Activated T-cell treated with anti-CD3 and anti-CD28 coated beads, Interleukin-2, amount 50 U/mL, for 24 hours (primary cell): Measurements from ENCODE around the gene SLC19A1.

Source experiments
- DNase-seq: peaks from one replicate; pipeline ENCODE4 v3.0.0-alpha.2; 2020
- H3K27ac Mint-ChIP-seq: 2 replicates; pipeline ENCODE4 v1.8.0; 2020; ENCODE audit warnings: mild to moderate bottlenecking, mixed read lengths
- H3K27me3 Mint-ChIP-seq: 2 replicates; pipeline ENCODE4 v1.8.0; 2020; ENCODE audit warnings: mixed read lengths
- H3K36me3 Mint-ChIP-seq: 2 replicates; pipeline ENCODE4 v1.8.0; 2020; ENCODE audit warnings: low read depth, mixed read lengths
- H3K4me1 Mint-ChIP-seq: 2 replicates; pipeline ENCODE4 v1.8.0; 2020; ENCODE audit warnings: low read depth, mixed read lengths
- H3K4me3 Mint-ChIP-seq: 2 replicates; pipeline ENCODE4 v1.8.0; 2020; ENCODE audit warnings: mild to moderate bottlenecking, moderate library complexity, mixed read lengths
- H3K9me3 Mint-ChIP-seq: 2 replicates; pipeline ENCODE4 v1.8.0; 2020; ENCODE audit warnings: mixed read lengths

The SLC19A1 gene

GRCh38 chr21:45490049-45490731, 52.0 kb downstream of the SLC19A1 start:
- H3K9me3 Mint-ChIP-seq = no peaks in the 10 kb centered on the region
- H3K27ac Mint-ChIP-seq = no peak overlapping the region
- DNase-seq = no peak
- H3K4me1 Mint-ChIP-seq = no peaks in the 10 kb centered on the region
- no peaks in the 10 kb centered on the region for H3K27me3 Mint-ChIP-seq
- H3K4me3 Mint-ChIP-seq = no peak overlapping the region
- no peaks in the 10 kb centered on the region for H3K36me3 Mint-ChIP-seq

GRCh38 chr21:45489722-45489982, 52.6 kb downstream of the SLC19A1 start:
- Mint-ChIP-seq H3K4me3 (no peak overlapping the region), H3K9me3 (no peaks in the 10 kb centered on the region), H3K27ac (no peak overlapping the region), H3K27me3 (no peaks in the 10 kb centered on the region), H3K4me1 (no peaks in the 10 kb centered on the region), H3K36me3 (no peaks in the 10 kb centered on the region)
- DNase-seq = no peak

- Mint-ChIP-seq H3K4me1 (no peaks in the 10 kb centered on the region), H3K36me3 (no peaks in the 10 kb centered on the region), H3K27ac (no peak overlapping the region), H3K4me3 (no peak overlapping the region), H3K9me3 (peaks cover 4% of the 10 kb centered on the region), H3K27me3 (no peaks in the 10 kb centered on the region)
- DNase-seq = no peak
Observed at GRCh38 chr21:45488931-45489721, 53.1 kb downstream of the SLC19A1 start.

GRCh38 chr21:45487891-45488600, 54.2 kb downstream of the SLC19A1 start:
- no peaks in the 10 kb centered on the region for H3K36me3 Mint-ChIP-seq
- DNase-seq = no peak
- H3K27ac Mint-ChIP-seq = no peak overlapping the region
- H3K4me1 Mint-ChIP-seq = no peaks in the 10 kb centered on the region
- H3K4me3 Mint-ChIP-seq = no peak overlapping the region
- H3K27me3 Mint-ChIP-seq = no peaks in the 10 kb centered on the region
- H3K9me3 Mint-ChIP-seq = peaks cover 6% of the 10 kb centered on the region

GRCh38 chr21:45487161-45487806, 55.0 kb downstream of the SLC19A1 start:
- Mint-ChIP-seq H3K27ac (no peak overlapping the region), H3K27me3 (no peaks in the 10 kb centered on the region)

GRCh38 chr21:45486443-45487160, 55.6 kb downstream of the SLC19A1 start:
- H3K4me1 Mint-ChIP-seq = no peaks in the 10 kb centered on the region
- DNase-seq = no peak
- H3K36me3 Mint-ChIP-seq = no peaks in the 10 kb centered on the region
- no peak overlapping the region for H3K27ac Mint-ChIP-seq
- peaks cover 6% of the 10 kb centered on the region for H3K9me3 Mint-ChIP-seq
- no peaks in the 10 kb centered on the region for H3K27me3 Mint-ChIP-seq
- H3K4me3 Mint-ChIP-seq = no peak overlapping the region

More at GRCh38 chr21:45487161-45487806, 55.0 kb downstream of the SLC19A1 start:
- Mint-ChIP-seq H3K36me3 (no peaks in the 10 kb centered on the region), H3K9me3 (peaks cover 6% of the 10 kb centered on the region), H3K4me3 (no peak overlapping the region), H3K4me1 (no peaks in the 10 kb centered on the region)
- DNase-seq = no peak

GRCh38 chr21:45485686-45486442, 56.4 kb downstream of the SLC19A1 start:
- Mint-ChIP-seq H3K27me3 (no peaks in the 10 kb centered on the region), H3K4me1 (no peaks in the 10 kb centered on the region), H3K36me3 (no peaks in the 10 kb centered on the region), H3K4me3 (no peak overlapping the region), H3K9me3 (peaks cover 6% of the 10 kb centered on the region), H3K27ac (no peak overlapping the region)
- DNase-seq = no peak

- Mint-ChIP-seq H3K27me3 (no peaks in the 10 kb centered on the region), H3K4me3 (no peak overlapping the region)
Observed at GRCh38 chr21:45484318-45484717, 57.9 kb downstream of the SLC19A1 start.

GRCh38 chr21:45482899-45483821, 59.1 kb downstream of the SLC19A1 start:
- Mint-ChIP-seq H3K4me1 (peaks cover 14% of the 10 kb centered on the region), H3K36me3 (no peaks in the 10 kb centered on the region), H3K27me3 (no peaks in the 10 kb centered on the region), H3K27ac (no peak overlapping the region), H3K4me3 (no peak overlapping the region), H3K9me3 (peaks cover 6% of the 10 kb centered on the region)
- DNase-seq = no peak

More at GRCh38 chr21:45484318-45484717, 57.9 kb downstream of the SLC19A1 start:
- DNase-seq = no peak
- Mint-ChIP-seq H3K36me3 (no peaks in the 10 kb centered on the region), H3K4me1 (peaks cover 2% of the 10 kb centered on the region), H3K27ac (no peak overlapping the region), H3K9me3 (peaks cover 6% of the 10 kb centered on the region)

GRCh38 chr21:45481977-45482898, 60.0 kb downstream of the SLC19A1 start:
- DNase-seq = no peak
- Mint-ChIP-seq H3K4me1 (peaks cover 17% of the 10 kb centered on the region), H3K4me3 (no peak overlapping the region), H3K36me3 (no peaks in the 10 kb centered on the region), H3K9me3 (peaks cover 6% of the 10 kb centered on the region), H3K27ac (no peak overlapping the region), H3K27me3 (no peaks in the 10 kb centered on the region)

- Mint-ChIP-seq H3K27ac (no peak overlapping the region), H3K4me1 (peaks cover 19% of the 10 kb centered on the region), H3K27me3 (no peaks in the 10 kb centered on the region), H3K9me3 (peaks cover 6% of the 10 kb centered on the region), H3K4me3 (no peak overlapping the region), H3K36me3 (no peaks in the 10 kb centered on the region)
- DNase-seq = no peak
Observed at GRCh38 chr21:45481566-45481965, 60.7 kb downstream of the SLC19A1 start.
